ENCODE data around the gene HOXA10.

DNA sequence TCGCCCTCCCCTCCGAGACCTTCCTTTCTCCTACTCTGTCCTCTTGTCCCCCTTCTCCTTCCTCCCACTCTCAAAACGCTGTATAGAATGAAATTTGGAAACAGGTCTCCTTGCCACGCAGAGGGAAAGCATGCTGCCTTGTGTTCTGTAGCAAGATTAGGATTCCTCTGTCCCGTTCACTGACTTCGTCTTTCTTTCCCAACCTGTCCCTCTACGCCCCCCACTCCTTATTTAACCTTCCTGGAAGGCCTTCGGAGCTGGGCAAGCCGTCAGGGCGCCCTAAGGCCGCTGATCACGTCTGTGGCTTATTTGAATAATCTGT is 10.1 kb downstream of the HOXA10 start:
- no peak for TF ChIP-seq POLR2AphosphoS5 (IDR thresholded peaks at IDR 0.05; ENCODE audit: low read depth, low read length)
- TF ChIP-seq, protein P1, sequence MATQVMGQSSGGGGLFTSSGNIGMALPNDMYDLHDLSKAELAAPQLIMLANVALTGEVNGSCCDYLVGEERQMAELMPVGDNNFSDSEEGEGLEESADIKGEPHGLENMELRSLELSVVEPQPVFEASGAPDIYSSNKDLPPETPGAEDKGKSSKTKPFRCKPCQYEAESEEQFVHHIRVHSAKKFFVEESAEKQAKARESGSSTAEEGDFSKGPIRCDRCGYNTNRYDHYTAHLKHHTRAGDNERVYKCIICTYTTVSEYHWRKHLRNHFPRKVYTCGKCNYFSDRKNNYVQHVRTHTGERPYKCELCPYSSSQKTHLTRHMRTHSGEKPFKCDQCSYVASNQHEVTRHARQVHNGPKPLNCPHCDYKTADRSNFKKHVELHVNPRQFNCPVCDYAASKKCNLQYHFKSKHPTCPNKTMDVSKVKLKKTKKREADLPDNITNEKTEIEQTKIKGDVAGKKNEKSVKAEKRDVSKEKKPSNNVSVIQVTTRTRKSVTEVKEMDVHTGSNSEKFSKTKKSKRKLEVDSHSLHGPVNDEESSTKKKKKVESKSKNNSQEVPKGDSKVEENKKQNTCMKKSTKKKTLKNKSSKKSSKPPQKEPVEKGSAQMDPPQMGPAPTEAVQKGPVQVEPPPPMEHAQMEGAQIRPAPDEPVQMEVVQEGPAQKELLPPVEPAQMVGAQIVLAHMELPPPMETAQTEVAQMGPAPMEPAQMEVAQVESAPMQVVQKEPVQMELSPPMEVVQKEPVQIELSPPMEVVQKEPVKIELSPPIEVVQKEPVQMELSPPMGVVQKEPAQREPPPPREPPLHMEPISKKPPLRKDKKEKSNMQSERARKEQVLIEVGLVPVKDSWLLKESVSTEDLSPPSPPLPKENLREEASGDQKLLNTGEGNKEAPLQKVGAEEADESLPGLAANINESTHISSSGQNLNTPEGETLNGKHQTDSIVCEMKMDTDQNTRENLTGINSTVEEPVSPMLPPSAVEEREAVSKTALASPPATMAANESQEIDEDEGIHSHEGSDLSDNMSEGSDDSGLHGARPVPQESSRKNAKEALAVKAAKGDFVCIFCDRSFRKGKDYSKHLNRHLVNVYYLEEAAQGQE (IDR thresholded peaks at IDR 0.05; ENCODE audit: insufficient read depth in 1 of 2, low read depth in 2 of 2, low read length in 2 of 2) = no peak
- no peak for TF ChIP-seq TAF1 (IDR thresholded peaks at IDR 0.05; ENCODE audit: borderline replicate concordance, insufficient read depth, low read length)
